T-cell (primary cell): Measurements from ENCODE around the gene TEX261. TPM values are rescaled to one million over a fixed set of nuclear protein-coding genes. Genes with fewer than 3 reads are reported as not detected.

Experiments
- total RNA-seq, 35 experiments: library from RNA in 6 of 35; stranded (reverse) in 6 of 35; fragments of 120-200 nt in 1 of 35; gene quantifications; one replicate each; pipeline versions ENCODE4 v1.2.1 to v1.2.4 and lab custom pipeline; 2013 to 2026

Gene TEX261
- total RNA-seq, 5 donors from 2014 or later (not counting 1 experiment from before 2014, with no cell fraction given), result 35.9 to 60.3 (median 48.1) TPM

Other genes starting within 250 kb of the TEX261 start
- gene ADD2, start 226.7 kb downstream of the TEX261 start, total RNA-seq, result 1 to 10 TPM; 4.7 to 7.9 (median 7.1) TPM
- gene FIGLA, start 204.2 kb downstream of the TEX261 start, total RNA-seq, result not detected
- not detected for gene CLEC4F, start 174.3 kb downstream of the TEX261 start, total RNA-seq
- gene CD207, start 159.1 kb downstream of the TEX261 start, total RNA-seq, result not detected
- not detected for gene VAX2, start 94.3 kb downstream of the TEX261 start, total RNA-seq
- gene ATP6V1B1, start 59.0 kb downstream of the TEX261 start, total RNA-seq, result not detected
- under 1 TPM in 4 of 5 donors, not detected in 1; 0.20 to 0.88 (median 0.45) TPM for gene ANKRD53, start 16.2 kb downstream of the TEX261 start, total RNA-seq
- 100 to 1,000 TPM in 3 of 5 donors, 10 to 100 TPM in 2; 89.8 to 124 (median 111) TPM for gene NAGK, start 73.8 kb upstream of the TEX261 start, total RNA-seq
- gene MCEE, start 135.4 kb upstream of the TEX261 start, total RNA-seq, result 10 to 100 TPM; 13.7 to 22.4 (median 19.5) TPM
- gene MPHOSPH10, start 135.8 kb upstream of the TEX261 start, total RNA-seq, result 10 to 100 TPM; 34.8 to 49.6 (median 39.9) TPM
- gene PAIP2B, start 232.2 kb upstream of the TEX261 start, total RNA-seq, result 10 to 100 TPM in 1 of 5 donors, 1 to 10 TPM in 4; 4.8 to 10.1 (median 8.4) TPM